ENCODE measurements around the gene C20orf144.

GRCh38 chr20:33679758-33680485 lies 17.8 kb downstream of the C20orf144 start:
- TF ChIP-seq POLR2A (IDR thresholded peaks at IDR 0.05) (no peak), CTCF (IDR thresholded peaks at IDR 0.05) (no peak), EP300 (IDR thresholded peaks at IDR 0.05) (no peak)
